Nephron progenitor cell (in vitro differentiated cells): ENCODE measurements around the gene STRADB.

Experiments used
- DNase-seq: peaks from one replicate; pipeline ENCODE4 v3.0.0; 2021
- H3K27ac Mint-ChIP-seq: 2 replicates; pipeline ENCODE4 v1.8.0; 2021; ENCODE audit warnings: mild to moderate bottlenecking, moderate library complexity, mixed read lengths
- H3K27me3 Mint-ChIP-seq: 2 replicates; pipeline ENCODE4 v1.8.0; 2021; ENCODE audit warnings: mild to moderate bottlenecking, low read depth, mixed read lengths; ENCODE audit not compliant: poor library complexity
- H3K36me3 Mint-ChIP-seq: 2 replicates; pipeline ENCODE4 v1.8.0; 2021; ENCODE audit warnings: low read depth, mixed read lengths
- H3K4me1 Mint-ChIP-seq: 2 replicates; pipeline ENCODE4 v1.8.0; 2021; ENCODE audit warnings: mixed read lengths
- H3K4me3 Mint-ChIP-seq: 2 replicates; pipeline ENCODE4 v1.8.0; 2021; ENCODE audit warnings: mild to moderate bottlenecking, moderate library complexity, mixed read lengths
- H3K9me3 Mint-ChIP-seq: 2 replicates; pipeline ENCODE4 v1.8.0; 2021; ENCODE audit warnings: mild to moderate bottlenecking, moderate library complexity, mixed read lengths
- CTCF ChIP-seq: fragments of 200-600 bp; sonication (generic); IDR thresholded peaks from 2 replicates; pipeline ENCODE4 v1.5.0; 2021; ENCODE audit warnings: antibody characterized with exemption

Gene STRADB

GRCh38 chr2:201520201-201520600, 68.7 kb downstream of the STRADB start:
- no peak for DNase-seq
- no peaks in the 10 kb centered on the region for H3K4me1 Mint-ChIP-seq
- TF ChIP-seq CTCF: no peak

GRCh38 chr2:201522965-201523364, 71.4 kb downstream of the STRADB start:
- Mint-ChIP-seq H3K36me3 (no peaks in the 10 kb centered on the region), H3K4me1 (no peaks in the 10 kb centered on the region), H3K9me3 (peaks cover 33% of the 10 kb centered on the region)

More at GRCh38 chr2:201520201-201520600, 68.7 kb downstream of the STRADB start:
- Mint-ChIP-seq H3K9me3 (peaks cover 14% of the 10 kb centered on the region), H3K4me3 (no peak overlapping the region), H3K27ac (no peak overlapping the region), H3K27me3 (peaks cover 18% of the 10 kb centered on the region), H3K36me3 (no peaks in the 10 kb centered on the region)

GRCh38 chr2:201523506-201523905, 72.0 kb downstream of the STRADB start:
- Mint-ChIP-seq H3K4me1 (no peaks in the 10 kb centered on the region), H3K4me3 (no peak overlapping the region), H3K27ac (no peak overlapping the region), H3K9me3 (peaks cover 38% of the 10 kb centered on the region), H3K27me3 (peaks cover 25% of the 10 kb centered on the region), H3K36me3 (no peaks in the 10 kb centered on the region)
- no peak for DNase-seq
- TF ChIP-seq CTCF: no peak

More at GRCh38 chr2:201522965-201523364, 71.4 kb downstream of the STRADB start:
- DNase-seq: no peak
- Mint-ChIP-seq H3K27me3 (peaks cover 25% of the 10 kb centered on the region), H3K27ac (no peak overlapping the region), H3K4me3 (no peak overlapping the region)
- TF ChIP-seq CTCF: no peak
